HG03103 (cell line): ENCODE measurements around the gene FGF21.
"Not testable (repeated sequence)": the region's sequence is repeated elsewhere in the genome, so short reads cannot be mapped to it uniquely, and the experiment has no call there.

Source experiments
- ATAC-seq: cut with Tn5 transposase; IDR thresholded peaks from one replicate; pipeline ENCODE4 v1.9.1; 2021; ENCODE audit warnings: low read depth; ENCODE audit not compliant: unreplicated experiment

FGF21 gene

DNA sequence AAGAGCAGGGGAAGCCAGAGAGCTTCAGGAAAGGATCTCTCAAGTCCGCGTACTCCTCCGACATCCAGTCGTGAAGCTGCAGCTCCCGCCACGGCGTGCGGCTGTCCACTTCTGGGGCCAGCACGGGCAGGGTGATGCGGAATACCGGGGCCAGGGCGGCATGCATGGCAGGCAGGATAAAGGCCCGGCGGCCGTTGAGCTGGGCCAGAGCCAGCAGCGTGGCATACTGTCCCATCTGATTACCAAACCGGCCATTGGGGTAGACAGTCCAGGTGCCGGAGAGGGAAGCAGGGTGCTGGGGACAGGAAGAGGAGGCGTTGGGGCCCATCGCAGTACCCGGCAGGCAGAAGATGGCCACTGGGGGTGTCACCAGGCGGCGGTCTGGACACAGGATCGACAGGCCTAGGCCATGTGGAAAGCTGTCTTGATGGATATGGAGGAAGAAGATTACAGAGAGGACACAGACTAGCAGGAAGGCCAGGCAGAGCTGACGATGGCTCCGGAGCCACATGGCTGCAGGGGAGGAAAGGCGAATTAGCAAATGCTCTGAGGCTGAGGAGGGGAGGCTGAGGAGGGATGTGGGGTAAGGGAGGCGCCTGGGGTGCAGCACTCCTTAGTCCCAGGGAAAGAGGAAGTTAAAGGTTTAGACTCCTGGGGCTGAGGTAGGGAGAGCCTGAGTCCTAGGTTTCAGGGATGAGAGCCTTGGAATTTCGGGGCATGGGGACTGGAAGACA is 4.4 kb upstream of the FGF21 start:
- ATAC-seq = no peak

DNA sequence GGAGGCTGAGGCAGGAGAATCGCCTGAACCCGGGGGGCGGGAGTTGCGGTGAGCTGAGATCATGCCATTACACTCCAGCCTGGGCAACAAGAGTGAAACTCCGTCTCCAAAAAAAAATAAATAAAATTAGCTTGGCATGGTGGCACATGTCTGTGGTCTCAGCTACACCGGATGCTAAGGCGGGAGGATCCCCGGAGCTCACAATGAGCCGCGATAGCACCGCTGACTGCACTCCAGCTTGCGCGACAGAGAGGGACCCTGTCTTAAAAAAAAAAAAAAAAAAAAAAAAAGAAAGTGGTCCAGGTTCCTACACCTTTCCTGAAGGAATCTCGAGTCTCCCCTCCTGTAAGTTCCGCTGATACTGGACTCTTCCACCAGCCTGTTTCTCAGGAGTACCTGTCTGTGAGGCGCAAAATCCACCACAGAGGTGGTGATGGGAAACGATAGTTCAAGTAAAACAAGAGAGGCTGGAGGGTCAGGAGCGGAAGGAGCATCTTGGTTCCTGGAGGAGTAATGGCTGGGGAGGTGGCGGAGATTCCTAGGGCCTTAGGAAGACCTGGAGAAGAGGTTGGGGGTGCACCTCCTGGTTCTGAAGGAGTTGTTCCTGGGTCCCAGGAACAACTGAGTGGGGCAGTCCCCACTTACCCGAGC is 3.4 kb upstream of the FGF21 start:
- no peak for ATAC-seq

DNA sequence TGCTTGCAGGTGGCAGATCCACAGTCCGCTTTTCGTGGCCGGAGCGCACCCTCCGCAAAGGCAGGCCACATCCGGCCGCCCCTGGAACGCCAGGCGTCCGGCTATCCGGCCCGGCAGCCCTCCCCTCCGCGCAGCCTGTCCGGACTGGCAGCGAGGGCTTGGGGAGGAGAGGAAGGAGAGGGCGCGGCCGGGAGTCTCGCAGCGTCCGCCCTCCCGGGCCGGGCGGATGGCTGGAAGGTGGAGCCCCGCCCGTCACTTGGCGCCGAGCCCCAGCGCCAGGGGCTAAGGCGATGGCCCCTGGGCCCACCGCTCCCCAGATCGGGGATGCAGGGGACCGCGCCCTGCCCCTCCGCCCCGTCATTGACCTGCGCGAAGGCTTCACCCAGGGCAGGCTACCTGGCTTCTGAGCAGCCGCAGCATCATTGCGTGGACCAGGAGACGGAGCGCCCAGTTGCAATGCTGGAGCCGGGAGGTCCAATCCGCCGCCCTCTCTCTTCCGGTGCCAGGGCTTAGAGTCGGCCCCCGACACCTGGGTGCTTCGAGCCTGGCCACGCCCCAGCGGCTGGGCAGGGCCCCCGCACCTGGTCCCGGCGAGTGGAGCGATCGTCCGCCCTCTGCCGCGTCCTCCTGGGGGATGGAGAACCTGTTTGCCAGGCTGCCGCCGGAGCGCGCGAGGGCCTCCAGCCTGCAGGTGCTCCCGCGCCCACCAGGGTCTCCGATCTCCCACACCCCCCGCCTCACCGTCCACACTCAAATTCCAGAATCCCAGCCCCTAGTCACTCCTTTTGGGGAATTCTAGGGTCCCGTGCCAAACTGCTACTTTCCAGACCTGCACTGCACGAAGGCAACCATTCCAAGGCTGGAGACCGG is 2.6 kb upstream of the FGF21 start, which contains the start of gene FUT1:
FUT1 (minus strand) TSS at position 146 of the 870 bp plus-strand sequence. CDS start 1,360 bp downstream, outside the sequence.
- no peak for ATAC-seq

DNA sequence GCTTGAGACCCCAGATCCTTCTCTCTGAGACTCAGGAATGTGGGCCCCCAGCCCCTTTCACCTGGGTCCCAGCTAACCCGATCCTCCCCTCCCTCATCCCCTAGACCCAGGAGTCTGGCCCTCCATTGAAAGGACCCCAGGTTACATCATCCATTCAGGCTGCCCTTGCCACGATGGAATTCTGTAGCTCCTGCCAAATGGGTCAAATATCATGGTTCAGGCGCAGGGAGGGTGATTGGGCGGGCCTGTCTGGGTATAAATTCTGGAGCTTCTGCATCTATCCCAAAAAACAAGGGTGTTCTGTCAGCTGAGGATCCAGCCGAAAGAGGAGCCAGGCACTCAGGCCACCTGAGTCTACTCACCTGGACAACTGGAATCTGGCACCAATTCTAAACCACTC is 463 bp downstream of the FGF21 start:
- ATAC-seq = no peak

DNA sequence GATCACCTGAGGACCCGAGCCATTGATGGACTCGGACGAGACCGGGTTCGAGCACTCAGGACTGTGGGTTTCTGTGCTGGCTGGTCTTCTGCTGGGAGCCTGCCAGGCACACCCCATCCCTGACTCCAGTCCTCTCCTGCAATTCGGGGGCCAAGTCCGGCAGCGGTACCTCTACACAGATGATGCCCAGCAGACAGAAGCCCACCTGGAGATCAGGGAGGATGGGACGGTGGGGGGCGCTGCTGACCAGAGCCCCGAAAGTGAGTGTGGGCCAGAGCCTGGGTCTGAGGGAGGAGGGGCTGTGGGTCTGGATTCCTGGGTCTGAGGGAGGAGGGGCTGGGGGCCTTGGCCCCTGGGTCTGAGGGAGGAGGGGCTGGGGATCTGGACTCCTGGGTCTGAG is 888 bp downstream of the FGF21 start:
- ATAC-seq = no peak

DNA sequence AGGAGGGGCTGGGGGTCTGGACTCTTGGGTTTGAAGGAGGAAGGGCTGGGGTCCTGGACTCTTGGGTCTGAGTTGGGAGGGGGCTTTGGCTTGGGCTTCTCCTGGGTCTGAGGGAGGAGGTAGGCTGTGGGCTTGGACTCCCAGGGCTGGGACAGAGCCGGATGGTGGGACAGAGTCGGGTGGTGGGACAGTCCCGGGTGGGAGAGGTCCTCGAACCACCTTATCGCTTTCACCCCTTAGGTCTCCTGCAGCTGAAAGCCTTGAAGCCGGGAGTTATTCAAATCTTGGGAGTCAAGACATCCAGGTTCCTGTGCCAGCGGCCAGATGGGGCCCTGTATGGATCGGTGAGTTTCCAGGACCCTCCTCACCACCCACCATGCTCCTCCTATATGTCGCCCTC is 1.4 kb downstream of the FGF21 start:
- ATAC-seq = no peak

DNA sequence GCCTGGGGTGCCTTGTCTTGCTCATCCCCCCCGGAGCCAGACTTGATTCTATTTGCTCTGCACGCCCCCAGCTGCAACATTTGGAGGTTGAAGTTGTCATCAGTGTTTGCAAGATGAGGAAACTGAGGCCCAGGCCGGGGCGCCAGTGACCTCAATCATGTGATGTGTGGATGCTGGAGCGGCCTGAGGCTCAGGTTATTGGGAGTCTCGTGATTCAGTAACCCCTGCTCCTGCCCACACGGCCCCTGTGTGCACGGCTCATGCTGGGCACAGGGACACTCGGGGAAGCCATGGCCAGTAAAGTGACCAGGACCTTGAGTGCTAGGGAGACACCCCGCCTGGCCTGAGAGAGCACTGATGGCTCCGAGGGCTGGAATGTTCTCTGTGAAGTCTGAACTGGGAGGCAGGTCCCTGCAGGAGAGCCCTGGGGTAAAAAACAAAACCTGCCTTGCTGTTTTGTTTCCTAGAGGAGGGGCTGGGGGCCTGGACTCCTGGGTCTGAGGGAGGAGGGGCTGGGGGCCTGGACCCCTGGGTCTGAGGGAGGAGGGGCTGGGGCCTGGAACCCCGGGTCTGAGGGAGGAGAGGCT is 1.9 kb downstream of the FGF21 start:
- no peak for ATAC-seq

DNA sequence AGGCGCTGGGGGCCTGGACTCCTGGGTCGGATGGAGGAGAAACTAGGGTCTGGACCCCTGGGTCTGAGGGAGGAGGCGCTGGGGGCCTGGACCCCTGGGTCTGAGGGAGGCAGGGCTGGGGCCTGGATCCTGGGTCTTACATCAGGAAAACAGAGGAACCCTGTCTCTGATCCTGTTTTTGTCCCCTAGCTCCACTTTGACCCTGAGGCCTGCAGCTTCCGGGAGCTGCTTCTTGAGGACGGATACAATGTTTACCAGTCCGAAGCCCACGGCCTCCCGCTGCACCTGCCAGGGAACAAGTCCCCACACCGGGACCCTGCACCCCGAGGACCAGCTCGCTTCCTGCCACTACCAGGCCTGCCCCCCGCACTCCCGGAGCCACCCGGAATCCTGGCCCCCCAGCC is 2.4 kb downstream of the FGF21 start:
- ATAC-seq = no peak

DNA sequence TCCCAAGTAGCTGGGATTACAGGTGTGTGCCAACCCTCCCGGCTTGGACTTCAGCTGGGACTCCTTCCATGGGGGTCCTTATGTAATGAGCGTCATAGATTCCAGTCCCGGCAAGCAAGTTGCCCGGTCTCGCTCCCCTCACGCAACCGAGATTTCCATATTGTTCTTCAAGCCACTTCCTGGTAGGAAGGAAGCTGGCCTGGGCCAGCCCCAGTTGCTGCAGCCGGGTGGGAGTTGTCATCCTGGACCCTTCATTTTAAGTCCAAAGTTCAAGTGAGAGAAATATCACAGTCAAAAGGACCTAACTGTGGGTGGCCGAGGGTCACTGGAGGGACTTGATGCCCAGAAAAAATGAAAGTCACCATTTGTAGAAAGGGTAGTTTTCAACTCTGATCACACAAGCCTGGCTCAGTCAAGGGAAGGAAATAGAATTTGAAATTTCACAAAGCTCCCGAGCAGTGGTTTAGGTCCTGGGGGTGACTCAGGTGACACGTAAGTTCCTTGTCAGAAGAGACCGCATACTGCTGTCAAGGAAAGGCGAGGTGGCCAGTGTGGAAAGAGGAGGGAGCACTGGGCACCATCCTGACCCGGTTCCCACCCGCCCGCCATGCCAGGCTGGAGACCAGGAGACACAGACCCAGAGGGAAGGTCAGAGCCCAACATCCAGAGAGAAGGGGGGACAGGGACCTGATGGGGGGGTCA is 5.3 kb downstream of the FGF21 start:
- no peak for ATAC-seq

DNA sequence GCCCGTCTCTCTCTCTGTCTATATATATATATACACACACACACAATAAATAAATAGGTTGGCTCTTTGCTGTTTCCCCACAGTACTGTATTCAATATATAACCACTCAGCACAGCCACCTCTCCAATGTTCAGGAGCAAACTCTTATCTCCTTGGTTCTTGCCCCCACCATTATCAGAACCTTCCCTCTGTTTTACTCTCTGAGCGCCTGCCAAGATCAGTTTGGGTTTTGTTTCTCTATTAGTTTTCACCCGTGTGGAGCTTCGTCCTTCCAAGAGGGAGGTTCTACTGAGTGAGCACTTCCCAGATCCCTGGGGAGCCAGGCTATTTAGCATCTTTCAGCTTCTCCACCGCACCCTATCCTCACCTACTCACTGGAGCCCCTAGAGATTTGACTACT is 10.5 kb downstream of the FGF21 start:
- not testable (repeated sequence) for ATAC-seq

DNA sequence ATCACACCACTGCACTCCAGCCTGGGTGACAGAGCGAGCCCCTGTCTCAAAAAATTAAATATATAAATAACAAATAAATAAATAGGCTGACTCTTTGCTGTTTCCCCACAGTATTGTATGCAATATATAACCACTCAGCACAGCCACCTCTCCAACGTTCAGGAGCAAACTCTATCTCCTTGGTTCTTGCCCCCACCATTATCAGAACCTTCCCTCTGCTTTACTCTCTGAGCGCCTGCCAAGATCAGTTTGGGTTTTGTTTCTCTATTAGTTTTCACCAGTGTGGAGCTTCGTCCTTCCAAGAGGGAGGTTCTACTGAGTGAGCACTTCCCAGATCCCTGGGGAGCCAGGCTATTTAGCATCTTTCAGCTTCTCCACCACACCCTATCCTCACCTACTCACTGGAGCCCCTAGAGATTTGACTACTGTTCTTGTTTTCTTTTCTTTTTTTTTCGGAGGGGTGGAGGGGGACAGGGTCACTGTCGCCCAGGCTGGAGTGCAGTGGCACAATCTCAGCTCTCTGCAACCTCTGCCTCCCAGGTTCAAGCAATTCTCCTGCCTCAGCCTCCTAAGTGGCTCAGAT is 12.9 kb downstream of the FGF21 start:
- not testable (repeated sequence) for ATAC-seq

DNA sequence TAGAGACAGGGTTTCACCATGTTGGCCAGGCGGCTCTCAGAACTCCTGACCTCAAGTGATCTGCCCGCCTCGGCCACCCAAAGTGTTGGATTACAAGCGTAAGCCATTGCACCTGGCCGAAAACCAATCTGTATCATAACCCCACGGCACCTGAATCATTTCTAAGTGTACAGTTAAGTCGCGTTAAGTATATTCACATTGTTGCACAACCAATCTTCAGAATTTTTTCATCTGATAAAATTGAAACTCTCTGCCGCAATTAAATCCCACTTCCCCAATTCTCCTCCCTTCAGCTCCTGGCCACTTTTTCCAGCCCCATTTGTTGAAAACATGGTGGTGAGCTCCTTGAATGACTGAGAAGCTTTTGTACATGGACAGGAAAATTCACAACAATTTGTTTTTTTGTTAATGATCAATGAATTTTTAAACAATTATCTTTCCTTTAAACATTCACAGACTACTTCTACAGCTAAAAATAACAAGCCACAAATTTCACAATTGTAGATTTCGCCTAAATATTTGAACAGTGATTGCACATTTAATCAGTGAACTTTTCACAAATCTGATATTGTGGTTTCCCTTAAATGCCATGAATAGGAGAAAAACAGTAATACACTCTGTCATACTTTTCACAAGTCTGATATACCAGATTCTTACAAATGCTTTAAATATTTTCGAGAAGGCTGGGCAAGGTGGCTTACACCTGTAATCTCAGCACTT is 13.8 kb downstream of the FGF21 start:
- no peak for ATAC-seq

DNA sequence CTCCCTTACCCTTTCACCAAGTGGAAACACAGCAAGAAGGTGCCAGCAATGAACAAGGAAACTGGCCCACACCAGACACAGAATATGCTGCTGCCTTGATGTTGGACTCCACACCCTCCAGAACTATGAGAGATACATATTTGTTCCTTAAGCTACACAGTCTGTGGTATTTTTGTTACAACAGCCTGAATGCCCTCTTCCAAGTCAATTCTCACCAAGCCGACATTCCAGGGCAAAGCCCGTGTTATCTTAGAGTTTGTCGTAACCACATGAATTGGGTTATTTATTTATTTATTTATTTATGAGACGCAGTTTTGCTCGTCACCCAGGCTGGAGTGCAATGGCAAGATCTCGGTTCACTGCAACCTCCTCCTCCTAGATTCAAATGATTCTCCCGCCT is 14.9 kb downstream of the FGF21 start:
- ATAC-seq = no peak

DNA sequence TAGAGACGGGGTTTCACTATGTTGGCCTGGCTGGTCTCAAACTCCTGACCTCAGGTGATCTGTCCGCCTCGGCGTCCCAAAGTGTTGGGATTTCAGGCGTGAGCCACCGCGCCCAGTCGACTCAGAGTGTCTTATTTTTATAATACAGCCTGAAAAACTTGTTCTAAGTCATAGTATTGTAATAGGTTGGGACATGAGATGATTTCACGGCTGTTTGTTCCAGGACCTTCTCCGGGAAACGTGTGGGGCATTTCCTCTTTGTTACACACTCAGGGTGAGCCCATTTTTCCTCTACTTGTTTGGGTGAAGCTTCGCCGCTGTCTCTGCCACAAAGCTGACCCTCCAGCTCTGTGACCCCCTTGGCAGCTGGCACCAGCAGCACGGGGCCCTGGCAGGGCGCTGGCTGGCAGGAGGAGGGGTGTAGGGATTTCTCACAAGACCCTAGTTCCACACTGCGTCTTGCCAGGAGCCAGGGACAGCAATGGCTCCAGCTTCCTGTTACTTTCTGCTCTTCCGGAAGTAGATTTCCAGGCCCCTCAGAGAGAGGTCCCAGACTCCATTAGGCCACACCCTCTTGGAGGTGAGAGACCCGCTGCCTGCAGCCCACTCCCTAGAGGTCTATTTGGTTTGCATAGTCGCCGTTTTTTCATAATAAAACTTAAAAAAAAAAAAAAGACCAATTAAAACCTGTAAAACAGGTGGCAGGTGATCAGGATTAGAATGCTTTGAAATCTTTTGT is 15.6 kb downstream of the FGF21 start:
- no peak for ATAC-seq

DNA sequence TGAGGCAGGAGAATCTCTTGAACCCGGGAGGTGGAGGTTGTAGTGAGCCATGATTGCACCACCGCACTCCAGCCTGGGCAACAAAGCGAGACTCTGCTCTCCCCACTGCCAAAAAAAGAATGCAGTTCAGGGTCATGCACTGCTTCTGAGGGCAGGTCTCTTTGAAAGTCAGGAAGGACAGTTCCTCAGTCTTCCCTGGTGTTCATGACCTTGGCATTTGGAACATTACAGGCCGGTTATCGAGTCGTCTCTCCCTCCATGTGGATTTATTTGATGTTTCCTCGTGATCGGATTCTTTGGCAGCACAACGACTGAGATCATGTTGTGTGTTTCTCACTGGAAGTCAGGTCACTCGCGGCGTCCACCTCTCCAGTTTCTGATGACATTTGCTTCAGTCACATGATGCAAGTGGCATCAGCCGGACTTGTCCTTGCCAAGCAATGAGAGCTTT is 17.2 kb downstream of the FGF21 start:
- no peak for ATAC-seq

DNA sequence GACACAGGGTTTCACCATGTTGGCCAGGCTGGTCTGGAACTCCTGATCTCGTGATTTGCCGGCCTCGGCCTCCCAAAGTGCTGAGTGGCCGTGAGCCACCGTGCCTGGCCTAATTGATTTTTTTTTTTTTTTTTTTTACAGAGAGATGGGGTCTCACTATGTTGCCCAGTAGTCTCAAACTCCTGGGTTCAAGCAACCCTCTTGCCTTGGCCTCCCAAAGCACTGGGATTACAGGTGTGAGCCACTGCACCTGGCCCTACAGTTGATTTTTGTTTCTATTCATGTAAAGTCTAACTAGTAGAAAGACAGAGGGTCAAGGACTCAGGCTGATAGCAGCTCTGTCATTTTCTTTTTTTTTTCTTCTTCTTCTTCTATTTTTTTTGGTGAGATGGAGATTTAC is 21.8 kb downstream of the FGF21 start:
- ATAC-seq = no peak

DNA sequence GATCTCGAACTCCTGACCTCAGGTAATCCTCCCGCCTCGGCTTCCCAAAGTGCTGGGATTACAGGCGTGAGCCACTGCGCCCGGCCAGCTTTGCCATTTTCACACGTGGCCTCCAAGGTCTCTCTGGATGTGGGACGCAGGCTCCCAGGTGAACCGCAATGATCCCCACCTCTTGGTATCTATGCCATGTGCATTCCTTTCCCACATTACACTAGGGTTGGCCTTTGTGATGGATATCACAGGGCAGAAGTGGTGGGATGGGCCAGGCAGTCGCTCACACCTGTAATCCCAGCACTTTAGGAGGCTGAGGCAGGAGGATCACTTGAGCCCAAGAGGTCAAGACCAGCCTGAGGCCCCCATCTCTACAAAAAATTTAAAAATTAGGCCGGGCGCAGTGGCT is 22.4 kb downstream of the FGF21 start:
- ATAC-seq = no peak

DNA sequence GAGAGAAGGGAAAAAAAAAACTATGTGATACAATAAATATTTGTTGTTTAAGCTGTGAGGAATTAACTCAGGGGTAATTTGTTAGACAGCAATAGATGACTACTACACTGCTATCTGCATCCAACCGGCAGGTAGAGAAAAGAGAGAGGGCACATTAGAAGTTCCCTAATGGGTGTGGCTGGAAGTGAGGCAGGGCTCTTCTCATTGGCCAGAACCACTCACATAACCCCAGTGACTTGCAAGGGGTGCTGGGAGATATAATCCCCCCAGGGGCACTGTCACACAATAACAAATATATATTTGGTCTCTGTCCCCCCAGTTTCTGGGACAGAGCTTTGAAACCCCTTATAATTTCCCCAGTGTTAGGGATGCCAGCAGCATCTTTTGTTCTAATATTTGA is 24.3 kb downstream of the FGF21 start:
- no peak for ATAC-seq
